GM18507 (cell line): ENCODE data around the gene ACSL3.

Source experiments
- DNase-seq: peaks from one replicate; pipeline ENCODE4 v3.0.0; 2011; ENCODE audit warnings: low read depth; ENCODE audit not compliant: insufficient read length; ENCODE audit errors: extremely low spot score
- FAIRE-seq: peaks from 2 replicates; lab custom pipeline; 2011; peaks lifted over from hg19 to GRCh38; lab: Jason Lieb, UNC

ACSL3 gene

DNA sequence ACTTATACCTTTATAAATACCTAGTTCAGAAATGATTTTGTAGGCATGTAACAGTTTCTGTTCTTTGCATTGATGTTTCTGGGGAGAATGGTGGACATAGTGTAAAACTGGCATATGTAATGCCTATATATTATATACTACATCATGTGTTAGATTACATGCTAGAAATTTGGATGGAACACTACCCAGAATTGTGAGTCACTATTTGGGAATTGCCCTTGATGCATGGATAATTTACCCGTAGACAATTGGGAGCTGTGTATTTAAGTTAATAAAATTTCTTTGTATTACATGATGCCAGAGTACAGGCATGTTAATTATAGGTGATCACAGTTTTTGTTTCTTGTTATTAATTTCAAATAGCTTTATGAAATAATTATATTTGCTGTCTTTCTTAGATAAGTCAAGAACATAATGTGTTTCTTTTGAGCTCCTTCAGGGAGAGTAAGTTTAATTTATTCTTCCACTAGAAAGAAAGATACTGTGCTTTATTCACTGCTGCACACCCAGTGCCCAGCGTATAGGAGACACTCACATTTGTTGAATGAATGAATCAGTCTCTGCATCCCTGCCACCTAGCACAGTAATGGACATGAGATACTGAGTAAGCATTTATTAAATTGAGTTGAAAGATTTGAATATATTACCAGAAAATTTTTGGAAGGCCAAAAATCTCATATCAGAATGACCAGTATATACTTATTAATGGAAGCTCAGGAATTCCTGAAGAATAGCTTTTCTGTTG lies 16.9 kb downstream of the ACSL3 start:
- no peak for DNase-seq
- FAIRE-seq: no peak

- DNase-seq: no peak
- FAIRE-seq: no peak
These were observed 17.6 kb downstream of the ACSL3 start for GRCh38 chr2:222878301-222878876.

GRCh38 chr2:222878877-222879603 lies 18.2 kb downstream of the ACSL3 start:
- DNase-seq (no peak), FAIRE-seq (no peak)

DNA sequence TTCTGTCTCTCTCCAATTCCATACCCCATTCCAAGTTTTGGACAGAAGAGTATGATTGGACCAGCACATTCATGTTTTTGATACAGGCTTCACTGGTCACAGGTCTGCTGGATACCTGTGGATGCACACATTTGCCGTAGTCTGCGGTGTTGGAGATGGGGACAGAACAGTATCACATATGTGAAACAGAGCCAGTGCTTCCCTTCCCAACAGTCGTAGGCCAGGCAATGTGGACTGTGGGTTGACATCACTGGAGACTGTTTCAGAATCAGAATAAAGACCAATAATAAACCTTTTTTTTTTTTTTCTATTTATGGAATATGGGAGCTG lies 18.7 kb downstream of the ACSL3 start:
- DNase-seq: no peak
- no peak for FAIRE-seq

DNA sequence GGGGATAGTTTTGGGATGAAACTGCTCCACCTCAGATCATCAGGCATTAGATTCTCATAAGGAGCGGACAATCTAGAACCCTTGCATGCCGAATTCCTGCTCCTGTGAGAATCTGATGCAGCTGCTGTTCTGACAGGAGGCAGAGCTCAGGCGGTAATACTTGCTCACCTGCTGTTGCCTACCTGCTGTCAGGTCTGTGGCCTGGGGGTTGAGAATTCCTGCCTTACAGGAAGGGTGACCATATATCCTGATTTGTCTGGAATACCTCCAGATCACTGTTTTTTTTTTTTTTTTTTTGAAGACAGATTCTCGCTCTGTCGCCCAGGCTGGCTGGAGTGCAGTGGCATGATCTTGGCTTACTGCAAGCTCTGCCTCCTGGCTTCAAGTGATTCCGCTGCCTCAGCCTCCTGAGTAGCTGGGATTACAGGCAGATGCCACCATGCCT lies 21.7 kb downstream of the ACSL3 start:
- no peak for FAIRE-seq
- DNase-seq: no peak

DNA sequence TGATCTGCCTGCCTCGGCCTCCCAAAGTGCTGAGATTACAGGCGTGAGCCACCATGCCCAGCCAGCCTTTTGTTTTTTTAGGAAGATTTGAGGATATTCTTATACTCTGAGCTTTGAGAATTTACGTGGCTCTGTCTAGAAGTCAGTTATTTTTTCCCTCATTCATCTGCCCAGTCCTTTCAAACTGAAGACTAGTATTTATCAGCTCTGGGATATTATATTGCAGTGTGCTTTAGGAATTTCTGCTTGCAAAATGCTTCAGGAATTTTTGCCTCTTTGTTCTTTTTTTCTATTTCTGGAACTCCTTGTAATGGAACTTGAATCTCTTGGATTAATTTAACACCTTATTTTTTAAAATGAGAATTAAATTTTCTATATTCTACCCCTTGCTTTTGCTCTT lies 22.6 kb downstream of the ACSL3 start:
- DNase-seq (no peak), FAIRE-seq (no peak)

DNA sequence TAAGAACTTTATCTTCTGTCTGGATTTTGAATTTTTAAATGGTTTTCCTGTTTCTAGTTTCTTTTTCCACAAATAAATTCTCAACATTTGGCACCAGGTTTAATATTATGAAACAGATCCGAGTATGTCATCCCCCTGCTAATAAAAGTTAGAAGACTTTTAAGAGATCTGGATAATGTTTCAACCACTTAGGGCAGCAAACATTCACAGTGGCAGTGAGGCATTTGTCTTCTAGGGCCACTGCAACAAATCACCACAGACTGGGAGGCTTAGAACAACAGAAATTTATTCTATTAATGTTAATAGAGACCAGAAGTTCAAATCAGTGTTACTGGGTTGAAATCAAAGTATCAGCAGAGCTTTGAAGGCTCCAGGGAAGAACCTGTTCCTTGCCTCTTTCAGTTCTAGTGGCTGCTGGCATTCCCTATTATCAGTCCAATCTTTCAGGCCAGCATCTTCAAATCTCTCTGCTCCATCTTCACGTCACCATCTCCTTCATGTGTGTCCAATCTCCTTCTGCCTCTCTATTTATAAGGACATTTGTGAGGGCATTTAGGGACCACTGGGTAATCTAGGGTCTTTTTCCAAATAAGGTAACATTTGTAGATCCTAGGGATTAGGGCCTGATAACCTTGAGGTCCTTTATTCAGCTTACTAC lies 23.4 kb downstream of the ACSL3 start:
- FAIRE-seq (no peak), DNase-seq (no peak)

DNA sequence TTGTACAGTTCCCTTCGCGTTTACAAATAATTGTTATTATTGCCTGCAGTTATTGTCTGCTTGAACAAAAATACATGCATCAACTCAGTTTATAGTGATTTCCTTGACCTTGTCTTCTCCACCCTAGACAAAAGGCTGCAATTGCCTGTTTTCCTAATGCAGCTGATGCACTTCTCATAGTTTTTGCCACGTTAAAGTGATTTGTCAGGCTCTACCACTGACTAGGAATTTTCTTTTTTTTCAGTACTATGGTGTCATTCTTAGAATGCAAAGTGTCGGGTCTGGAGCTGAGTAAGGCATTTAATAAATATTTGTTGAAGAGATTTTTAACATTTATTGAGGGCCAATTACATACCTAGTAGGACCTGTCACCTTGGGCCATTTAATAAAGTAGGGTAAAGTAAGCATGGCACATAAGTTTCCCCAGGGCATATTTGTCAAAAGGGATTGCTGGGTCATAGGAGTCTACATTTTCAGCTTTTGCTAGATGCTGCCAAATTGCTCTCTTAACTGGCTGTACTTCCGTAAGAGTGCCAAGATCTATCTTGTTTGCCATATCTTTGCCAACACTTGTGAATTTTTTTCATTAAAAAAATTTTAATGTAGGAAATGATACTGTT lies 24.1 kb downstream of the ACSL3 start:
- FAIRE-seq: no peak

GRCh38 chr2:222887124-222887523 lies 26.3 kb downstream of the ACSL3 start:
- DNase-seq: no peak
- FAIRE-seq: no peak

More for the DNA sequence above, 24.1 kb downstream of the ACSL3 start:
- DNase-seq: no peak

GRCh38 chr2:222888716-222889115 lies 27.9 kb downstream of the ACSL3 start:
- no peak for FAIRE-seq
- no peak for DNase-seq

DNA sequence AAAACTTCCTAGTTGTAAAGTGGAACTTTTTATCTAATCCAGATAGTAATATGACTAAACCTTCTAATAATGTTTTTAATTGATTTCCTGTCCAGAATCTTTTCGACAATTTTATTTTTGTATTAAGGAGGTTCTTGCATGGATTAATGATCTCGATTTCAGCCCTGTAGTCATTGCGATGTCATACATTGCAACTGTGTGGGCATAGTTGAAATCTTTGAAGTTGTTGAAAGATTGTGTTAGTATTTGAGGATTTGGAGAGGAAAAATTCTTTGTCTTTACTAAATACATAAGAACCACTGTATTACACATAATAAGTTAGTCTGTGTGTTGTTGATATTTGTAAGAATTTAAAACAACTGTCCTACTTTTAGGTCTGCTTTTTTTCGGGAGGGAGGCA lies 31.1 kb downstream of the ACSL3 start:
- FAIRE-seq (no peak), DNase-seq (no peak)

DNA sequence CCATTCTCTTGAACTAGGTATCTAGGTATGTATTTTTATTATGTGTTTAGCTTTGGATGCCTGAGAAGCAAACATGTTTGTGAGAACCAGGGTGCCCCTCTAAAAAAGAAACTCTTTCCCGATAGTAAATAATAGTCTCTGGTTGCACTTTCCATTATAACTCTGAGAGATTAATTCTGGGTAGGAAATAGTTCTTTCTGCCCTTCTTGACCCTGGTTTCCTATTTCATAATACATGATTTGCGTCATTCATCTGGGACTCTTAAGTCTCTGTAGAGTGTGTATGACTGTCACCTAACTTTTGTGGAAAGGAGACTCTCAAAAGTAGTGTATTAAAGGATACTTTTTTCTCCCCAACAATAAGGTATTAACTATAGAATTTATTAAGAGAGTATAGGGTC lies 31.5 kb downstream of the ACSL3 start:
- no peak for FAIRE-seq

DNA sequence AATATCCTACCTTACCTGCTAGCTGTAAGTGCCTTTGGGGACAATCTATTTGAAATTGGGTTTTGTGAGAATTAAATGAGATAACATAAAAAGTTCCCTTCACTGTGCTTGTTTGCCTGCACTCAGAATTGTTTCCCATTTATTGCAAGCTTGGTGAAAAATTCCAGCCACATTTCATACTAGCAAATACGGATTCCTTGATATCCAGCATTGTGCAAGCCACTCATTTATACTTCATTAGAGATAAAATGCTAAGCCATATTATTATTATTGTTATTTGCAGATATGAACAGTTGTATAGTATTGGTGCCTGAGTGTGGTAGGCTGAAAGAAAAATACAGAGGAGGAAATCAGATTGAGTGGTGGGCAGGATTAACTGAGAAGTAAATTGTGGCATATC lies 31.9 kb downstream of the ACSL3 start:
- DNase-seq (no peak), FAIRE-seq (no peak)

More for the DNA sequence above, 31.5 kb downstream of the ACSL3 start:
- DNase-seq: no peak

- FAIRE-seq: no peak
- no peak for DNase-seq
These were observed 32.9 kb downstream of the ACSL3 start for GRCh38 chr2:222893716-222894115.

DNA sequence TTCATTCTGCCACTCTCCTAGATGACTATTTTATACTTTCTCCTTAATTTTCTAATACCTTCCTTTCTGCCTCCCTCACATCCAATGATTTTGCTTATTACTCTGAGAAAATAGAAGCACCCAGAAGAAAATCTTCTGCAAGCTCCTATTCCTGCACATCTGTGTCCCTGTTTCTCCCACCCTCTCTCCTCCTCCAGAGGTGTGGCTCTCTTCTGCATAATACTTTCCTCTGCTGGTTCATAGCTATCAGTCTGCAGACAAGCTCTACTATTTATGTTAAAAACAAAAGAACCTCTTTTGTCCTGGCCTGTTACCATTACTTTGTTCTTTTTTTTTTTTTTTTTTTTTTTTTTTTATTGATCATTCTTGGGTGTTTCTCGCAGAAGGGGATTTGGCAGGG lies 34.3 kb downstream of the ACSL3 start:
- FAIRE-seq: no peak
- DNase-seq: no peak

GRCh38 chr2:222897898-222898297 lies 37.1 kb downstream of the ACSL3 start:
- no peak for DNase-seq
- no peak for FAIRE-seq

- DNase-seq (no peak), FAIRE-seq (no peak)
These were observed 38.8 kb downstream of the ACSL3 start for GRCh38 chr2:222899413-222900181.

- no peak for FAIRE-seq
- no peak for DNase-seq
These were observed 39.5 kb downstream of the ACSL3 start for GRCh38 chr2:222900354-222900753.

DNA sequence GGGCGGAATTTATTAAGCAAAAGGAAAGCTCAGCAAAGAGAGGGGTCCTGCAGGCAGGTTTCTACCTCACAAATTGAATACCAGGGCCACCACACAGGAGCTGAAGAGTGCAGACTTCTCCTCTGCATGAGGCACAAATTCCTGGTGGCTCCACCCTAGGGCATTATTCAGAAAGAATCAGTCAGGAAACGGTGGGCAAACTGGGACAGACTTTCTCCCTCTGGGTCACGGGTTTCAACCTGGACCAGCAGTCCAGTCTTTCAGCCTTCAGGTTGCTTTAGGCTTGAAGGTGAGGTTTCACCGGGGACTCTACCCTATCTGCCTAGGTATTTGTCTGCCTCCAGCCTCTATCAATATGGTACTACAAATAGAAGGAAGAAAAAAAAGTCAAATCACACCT lies 41.8 kb downstream of the ACSL3 start:
- FAIRE-seq (no peak), DNase-seq (no peak)
